ENCODE results near the gene GANC. TPM values are rescaled to one million over a fixed set of nuclear protein-coding genes. Genes with fewer than 3 reads are reported as not detected.

The GANC gene
- total and polyA plus RNA-seq, 9 of the 15 experiments (the other 6 are each of a cell fraction or from before 2014, with no cell fraction given): 10.9 to 19.0 (median 14.5) TPM

- TF ChIP-seq ZBTB49 (CRISPR knock-in tag; IDR thresholded peaks at IDR 0.05; ENCODE audit: borderline replicate concordance): no peak
- no peak for TF ChIP-seq ZNF232 (CRISPR knock-in tag; IDR thresholded peaks at IDR 0.05)
- TF ChIP-seq SMAD3 (CRISPR knock-in tag; conservative IDR thresholded peaks at IDR 0.05): no peak
- no peak for TF ChIP-seq HMGN3 (IDR thresholded peaks at IDR 0.05; ENCODE audit: borderline replicate concordance, extremely low read depth, insufficient read length, low read depth, low read length)
- TF ChIP-seq MITF (IDR thresholded peaks at IDR 0.05): no peak
- no peak for TF ChIP-seq RERE (CRISPR knock-in tag; IDR thresholded peaks at IDR 0.05; ENCODE audit: borderline replicate concordance)
- no peak for TF ChIP-seq NR1H2 (CRISPR knock-in tag; IDR thresholded peaks at IDR 0.05)
- TF ChIP-seq TAF9B (IDR thresholded peaks at IDR 0.05; ENCODE audit: partially characterized antibody): no peak
- TF ChIP-seq ARNT (IDR thresholded peaks at IDR 0.05): no peak
- TF ChIP-seq ZFP30 (CRISPR knock-in tag; IDR thresholded peaks at IDR 0.05; ENCODE audit: borderline replicate concordance): no peak
- no peak for TF ChIP-seq OTX1 (CRISPR knock-in tag; IDR thresholded peaks at IDR 0.05)
- TF ChIP-seq HDAC8 (tag; IDR thresholded peaks at IDR 0.05): no peak
- TF ChIP-seq NCOR1 (IDR thresholded peaks at IDR 0.05): no peak
- peak in 1 of 2 experiments; percentile 36; a peak in 1 of 4 replicates for TF ChIP-seq NRF1 (conservative IDR thresholded peaks at IDR 0.05 in 1 of 2, IDR thresholded peaks at IDR 0.05 in 1 of 2)
- no peak for TF ChIP-seq KLF13 (tag; IDR thresholded peaks at IDR 0.05; ENCODE audit: borderline replicate concordance, low read depth)
- no peak for TF ChIP-seq SAFB (IDR thresholded peaks at IDR 0.05; ENCODE audit: borderline replicate concordance, low read depth, low read length)
- no peak for TF ChIP-seq PCBP2 (IDR thresholded peaks at IDR 0.05; ENCODE audit: low read depth, low read length, poor library complexity, severe bottlenecking)
- TF ChIP-seq RNF2 (IDR thresholded peaks at IDR 0.05): no peak
- TF ChIP-seq ZNF311 (CRISPR knock-in tag; IDR thresholded peaks at IDR 0.05): no peak
- TF ChIP-seq SRSF1 (IDR thresholded peaks at IDR 0.05; ENCODE audit: low read depth, low read length): no peak
- no peak for TF ChIP-seq EGR1 (conservative IDR thresholded peaks at IDR 0.05)
Measured at GRCh38 chr15:42279234-42279723, 6.3 kb downstream of the GANC start (continued).
